Thyroid gland (tissue), 4 donors: ENCODE results near the gene CDK9. TPM values are rescaled to one million over a fixed set of nuclear protein-coding genes. Genes with fewer than 3 reads are reported as not detected.
"Not testable (repeated sequence)": the region's sequence is repeated elsewhere in the genome, so short reads cannot be mapped to it uniquely, and the experiment has no call there.

Experiments used
- DNase-seq, 2 donors: peaks; one replicate each; pipeline ENCODE4 v3.0.0-alpha.2; 2019
- H3K27ac ChIP-seq, 3 donors: fragments of 200-600 bp; sonication (generic); 1 replicate in 2 of 3; 2 replicates in 1 of 3; pipeline ENCODE4 v1.5.1; 2016 to 2019; ENCODE audit warnings: mild to moderate bottlenecking in 1 of 3, moderate library complexity in 1 of 3
- H3K27me3 ChIP-seq: fragments of 200-600 bp; sonication (generic); one replicate; pipeline ENCODE4 v1.5.1; 2019
- H3K36me3 ChIP-seq, 2 donors: fragments of 200-600 bp; sonication (generic); one replicate each; pipeline ENCODE4 v1.5.1; 2016 to 2019
- H3K4me1 ChIP-seq, 2 donors: fragments of 200-600 bp; sonication (generic); one replicate each; pipeline ENCODE4 v1.5.1; 2017 to 2019
- H3K4me3 ChIP-seq, 3 donors: fragments of 200-600 bp; sonication (generic); replicated peaks in 1 of 3; 1 replicate in 2 of 3; 2 replicates in 1 of 3; pipeline ENCODE4 v1.5.1; 2016; ENCODE audit warnings: mild to moderate bottlenecking in 1 of 3
- H3K9me3 ChIP-seq: fragments of 200-600 bp; sonication (generic); one replicate; pipeline ENCODE4 v1.5.1; 2017
- POLR2A ChIP-seq, 2 donors: fragments of 450-650 bp; IDR thresholded peaks; one replicate each; pipeline ENCODE4 v1.6.1; 2017; ENCODE audit warnings: antibody characterized with exemption in 2 of 2, mild to moderate bottlenecking in 2 of 2, moderate library complexity in 1 of 2
- WGBS, 2 donors: methylation state at CpG; one replicate each; pipeline ENCODE4 v1.1.5; 2017; 5-methylcytosine and 5-hydroxymethylcytosine counted together
- intact Hi-C: fragments of 100-400 bp; cut with DNase I; formaldehyde crosslinking; loops from one replicate; pipeline ENCODE4 v1.15.1; 2023
- total RNA-seq, 4 donors: library from RNA; depleted of rRNA; stranded (reverse); fragments of >200 nt; gene quantifications; one replicate each; pipeline ENCODE4 v1.2.3, GENCODE V29; 2016
- TF ChIP-seq, protein P1 (sequence below), 6 experiments: fragments of 200-600 bp in 3 of 6; fragments of 450-650 bp in 3 of 6; sonication (generic) in 3 of 6; IDR thresholded peaks; one replicate each; pipeline ENCODE4 v1.5.1; 2016 to 2019; ENCODE audit warnings: antibody characterized with exemption in 6 of 6, mild to moderate bottlenecking in 2 of 6, inconsistent platforms in 1 of 6, moderate library complexity in 1 of 6

CDK9 gene
- total RNA-seq, 4 donors from 2014 or later = 47.5 to 85.2 (median 78.3) TPM

DNA sequence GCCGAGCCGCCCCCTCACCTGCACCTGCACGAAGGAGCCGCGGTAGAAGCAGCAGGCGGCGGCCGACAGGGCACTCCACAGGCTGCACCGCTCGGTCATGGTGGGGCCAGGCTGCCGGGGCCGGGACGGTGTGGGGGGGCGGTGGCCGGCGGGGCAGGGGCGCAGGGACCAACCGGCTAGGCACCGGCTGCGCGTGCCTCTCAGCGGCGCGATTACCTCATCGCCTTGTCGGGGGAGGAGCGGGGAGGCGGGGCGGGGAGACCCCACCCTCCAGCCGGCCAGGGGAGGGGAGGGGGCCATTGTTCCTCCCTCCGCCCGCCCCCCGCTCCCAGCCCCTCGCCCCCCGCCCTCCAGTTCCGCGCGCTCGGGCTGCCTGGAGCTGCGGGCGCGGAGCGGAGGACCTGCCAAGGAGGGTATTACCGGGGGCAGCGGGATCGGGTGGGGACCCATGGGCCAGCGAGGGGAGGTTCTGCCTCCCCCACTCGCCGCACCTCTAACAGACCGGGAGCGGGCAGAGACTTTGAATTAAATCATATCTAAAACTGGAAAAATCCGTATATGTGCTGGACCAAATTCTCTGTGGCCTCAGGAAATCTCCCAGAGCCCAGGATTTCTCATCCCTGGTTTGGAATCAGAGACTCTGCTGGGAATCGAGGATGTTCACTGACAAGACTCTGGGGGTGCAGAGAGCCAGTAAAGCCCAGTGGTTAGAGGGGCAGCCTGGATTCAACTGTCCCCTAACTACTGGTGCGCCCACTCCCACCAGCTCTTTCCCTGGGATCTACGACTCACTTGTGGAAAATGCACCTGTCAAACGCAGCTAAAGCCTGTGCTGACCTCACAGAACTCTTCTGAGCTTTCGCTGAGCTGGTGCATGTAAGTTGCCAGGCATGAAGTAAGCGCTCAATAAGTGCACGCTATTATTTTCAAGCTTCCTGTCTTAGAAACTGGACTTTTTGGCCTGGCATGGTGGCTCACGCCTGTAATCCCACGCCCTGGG lies 30.5 kb upstream of the CDK9 start:
- no peak for DNase-seq
- peak overlapping the region in 1 of 3 donors; percentile 12 for H3K4me3 ChIP-seq

DNA sequence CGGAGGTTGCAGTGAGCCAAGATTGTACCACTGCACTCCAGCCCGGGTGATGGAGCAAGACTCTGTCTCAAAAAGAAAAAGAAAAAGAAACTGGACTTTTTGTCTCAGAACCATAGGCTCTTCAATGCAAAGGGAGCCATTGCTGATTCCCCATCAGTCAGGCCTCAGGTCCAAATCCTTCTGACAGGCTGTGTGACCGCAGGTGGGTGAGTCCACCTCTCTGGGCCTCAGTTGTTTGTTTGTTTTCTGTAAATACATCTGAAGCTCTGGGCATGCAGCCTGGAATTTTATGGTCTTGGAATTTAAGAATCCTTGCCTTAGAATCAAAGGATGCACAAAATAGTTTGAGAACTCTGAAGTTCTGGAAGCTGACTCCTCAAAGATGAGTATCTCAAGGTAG lies 29.6 kb upstream of the CDK9 start:
- Histone ChIP-seq H3K4me1 (peaks cover 10 to 30% of the 10 kb centered on the region in 2 donors), H3K9me3 (no peaks in the 10 kb centered on the region), H3K36me3 (no peaks in the 10 kb centered on the region), H3K4me3 (no peak overlapping the region), H3K27me3 (peaks cover 5% of the 10 kb centered on the region), H3K27ac (no peak overlapping the region)
- intact Hi-C loops = no loop called here
- whole genome bisulfite sequencing, 2 donors = 90% methylated on average over 3 of the region's 3 CpGs
- no peak for DNase-seq
- TF ChIP-seq POLR2A (IDR thresholded peaks at IDR 0.05) = no peak
- TF ChIP-seq, protein P1, sequence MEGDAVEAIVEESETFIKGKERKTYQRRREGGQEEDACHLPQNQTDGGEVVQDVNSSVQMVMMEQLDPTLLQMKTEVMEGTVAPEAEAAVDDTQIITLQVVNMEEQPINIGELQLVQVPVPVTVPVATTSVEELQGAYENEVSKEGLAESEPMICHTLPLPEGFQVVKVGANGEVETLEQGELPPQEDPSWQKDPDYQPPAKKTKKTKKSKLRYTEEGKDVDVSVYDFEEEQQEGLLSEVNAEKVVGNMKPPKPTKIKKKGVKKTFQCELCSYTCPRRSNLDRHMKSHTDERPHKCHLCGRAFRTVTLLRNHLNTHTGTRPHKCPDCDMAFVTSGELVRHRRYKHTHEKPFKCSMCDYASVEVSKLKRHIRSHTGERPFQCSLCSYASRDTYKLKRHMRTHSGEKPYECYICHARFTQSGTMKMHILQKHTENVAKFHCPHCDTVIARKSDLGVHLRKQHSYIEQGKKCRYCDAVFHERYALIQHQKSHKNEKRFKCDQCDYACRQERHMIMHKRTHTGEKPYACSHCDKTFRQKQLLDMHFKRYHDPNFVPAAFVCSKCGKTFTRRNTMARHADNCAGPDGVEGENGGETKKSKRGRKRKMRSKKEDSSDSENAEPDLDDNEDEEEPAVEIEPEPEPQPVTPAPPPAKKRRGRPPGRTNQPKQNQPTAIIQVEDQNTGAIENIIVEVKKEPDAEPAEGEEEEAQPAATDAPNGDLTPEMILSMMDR (IDR thresholded peaks at IDR 0.05) = no peak

More for the DNA sequence above, 30.5 kb upstream of the CDK9 start:
- peaks cover 5% of the 10 kb centered on the region for H3K27me3 ChIP-seq
- no peaks in the 10 kb centered on the region for H3K36me3 ChIP-seq
- TF ChIP-seq, protein P1 (IDR thresholded peaks at IDR 0.05) = no peak
- no peak for TF ChIP-seq POLR2A (IDR thresholded peaks at IDR 0.05)
- intact Hi-C loops = no loop called here
- H3K27ac ChIP-seq = peak overlapping the region in 1 of 3 donors; percentile 1
- H3K9me3 ChIP-seq = no peaks in the 10 kb centered on the region
- WGBS, 2 donors = 43 to 54% methylated on average over 12 to 22 of the region's 61 CpGs
- H3K4me1 ChIP-seq = peaks cover 10 to 30% of the 10 kb centered on the region in 2 donors

DNA sequence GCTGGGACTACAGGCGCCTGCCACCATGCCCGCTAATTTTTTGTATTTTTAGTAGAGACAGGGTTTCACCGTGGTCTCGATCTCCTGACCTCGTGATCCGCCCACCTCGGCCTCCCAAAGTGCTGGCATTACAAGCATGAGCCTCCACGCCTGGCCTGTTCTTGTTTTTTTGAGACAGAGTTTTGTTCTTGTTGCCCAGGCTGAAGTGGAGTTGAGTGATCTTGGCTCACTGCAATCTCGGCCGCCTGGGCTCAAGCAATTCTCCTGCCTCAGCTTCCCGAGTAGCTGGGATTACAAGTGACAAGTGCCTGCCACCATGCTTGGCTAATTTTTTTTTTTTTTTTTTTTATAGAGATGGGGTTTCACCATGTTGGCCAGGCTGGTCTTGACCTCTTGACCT lies 29.1 kb upstream of the CDK9 start:
- DNase-seq = peak; percentile 75 to 76
- H3K9me3 ChIP-seq, H3K4me3 ChIP-seq, H3K27me3 ChIP-seq, H3K36me3 ChIP-seq, intact Hi-C loops: not testable (repeated sequence)
- 35 to 39% methylated on average over 11 of the region's 11 CpGs for WGBS, 2 donors
- Histone ChIP-seq H3K27ac (peak overlapping the region in 1 of 3 donors; percentile 33), H3K4me1 (peaks cover 10 to 30% of the 10 kb centered on the region in 2 donors)

DNA sequence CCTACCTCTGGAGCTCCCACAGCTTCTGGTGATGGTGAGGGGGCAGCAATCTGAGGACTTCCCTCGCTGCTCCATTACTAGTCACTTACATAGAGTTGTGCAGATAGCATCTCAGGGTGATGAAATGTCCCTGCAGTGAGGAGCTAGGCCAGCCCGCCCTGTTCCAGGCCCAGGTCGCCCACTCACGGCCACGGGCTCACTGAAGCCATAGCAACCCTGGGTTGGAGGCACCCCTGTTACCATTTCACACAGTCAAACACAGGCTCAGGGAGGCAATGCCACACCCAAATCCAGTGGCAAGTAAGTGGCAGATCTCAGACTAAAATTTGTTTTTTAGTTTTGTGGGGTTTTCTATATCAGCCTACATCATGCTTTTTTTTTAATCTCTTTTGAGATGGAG lies 27.0 kb upstream of the CDK9 start:
- Histone ChIP-seq H3K9me3 (no peaks in the 10 kb centered on the region), H3K27ac (peak overlapping the region in 1 of 3 donors; percentile 68), H3K27me3 (peaks cover 5% of the 10 kb centered on the region), H3K4me1 (peaks cover 10 to 37% of the 10 kb centered on the region in 2 donors), H3K36me3 (no peaks in the 10 kb centered on the region), H3K4me3 (no peak overlapping the region)
- TF ChIP-seq, protein P1 (IDR thresholded peaks at IDR 0.05) = no peak
- TF ChIP-seq POLR2A (IDR thresholded peaks at IDR 0.05) = no peak
- WGBS, 2 donors = 91 to 97% methylated on average over 5 of the region's 5 CpGs
- intact Hi-C loops = no loop called here
- no peak for DNase-seq

DNA sequence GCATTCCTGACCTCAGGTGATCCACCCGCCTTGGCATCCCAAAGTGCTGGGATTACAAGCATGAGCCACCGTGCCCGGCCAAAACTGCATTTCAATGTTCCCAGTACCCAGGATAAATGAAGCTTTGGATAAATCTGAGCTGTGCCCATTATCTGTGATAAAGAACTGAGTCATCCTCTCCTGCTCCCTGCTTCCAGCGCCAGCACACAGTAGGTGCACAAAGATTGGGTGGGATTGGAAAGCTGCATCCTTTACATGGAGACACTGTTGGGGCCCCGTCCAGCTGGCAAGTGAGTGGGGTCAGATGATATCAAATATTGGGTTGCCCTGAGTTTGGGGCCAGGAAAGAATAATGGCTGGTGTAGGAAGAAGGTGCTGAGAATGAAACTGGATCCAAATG lies 24.8 kb upstream of the CDK9 start:
- 75 to 77% methylated on average over 5 of the region's 5 CpGs for WGBS, 2 donors
- Histone ChIP-seq H3K4me1 (peaks cover 10 to 27% of the 10 kb centered on the region in 2 donors), H3K27me3 (peaks cover 1% of the 10 kb centered on the region)

More for the DNA sequence above, 24.8 kb upstream of the CDK9 start:
- Histone ChIP-seq H3K4me3 (no peak overlapping the region), H3K9me3 (no peaks in the 10 kb centered on the region), H3K27ac (peak overlapping the region in 1 of 3 donors; percentile 45), H3K36me3 (no peaks in the 10 kb centered on the region)
- TF ChIP-seq POLR2A (IDR thresholded peaks at IDR 0.05) = no peak
- TF ChIP-seq, protein P1 (IDR thresholded peaks at IDR 0.05) = no peak
- intact Hi-C loops = no loop called here
- no peak for DNase-seq
